Measurements from ENCODE around the gene CNPY1.

GRCh38 chr7:155508376-155509358, 37.7 kb downstream of the CNPY1 start:
- TF ChIP-seq, protein P1, sequence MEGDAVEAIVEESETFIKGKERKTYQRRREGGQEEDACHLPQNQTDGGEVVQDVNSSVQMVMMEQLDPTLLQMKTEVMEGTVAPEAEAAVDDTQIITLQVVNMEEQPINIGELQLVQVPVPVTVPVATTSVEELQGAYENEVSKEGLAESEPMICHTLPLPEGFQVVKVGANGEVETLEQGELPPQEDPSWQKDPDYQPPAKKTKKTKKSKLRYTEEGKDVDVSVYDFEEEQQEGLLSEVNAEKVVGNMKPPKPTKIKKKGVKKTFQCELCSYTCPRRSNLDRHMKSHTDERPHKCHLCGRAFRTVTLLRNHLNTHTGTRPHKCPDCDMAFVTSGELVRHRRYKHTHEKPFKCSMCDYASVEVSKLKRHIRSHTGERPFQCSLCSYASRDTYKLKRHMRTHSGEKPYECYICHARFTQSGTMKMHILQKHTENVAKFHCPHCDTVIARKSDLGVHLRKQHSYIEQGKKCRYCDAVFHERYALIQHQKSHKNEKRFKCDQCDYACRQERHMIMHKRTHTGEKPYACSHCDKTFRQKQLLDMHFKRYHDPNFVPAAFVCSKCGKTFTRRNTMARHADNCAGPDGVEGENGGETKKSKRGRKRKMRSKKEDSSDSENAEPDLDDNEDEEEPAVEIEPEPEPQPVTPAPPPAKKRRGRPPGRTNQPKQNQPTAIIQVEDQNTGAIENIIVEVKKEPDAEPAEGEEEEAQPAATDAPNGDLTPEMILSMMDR (IDR thresholded peaks at IDR 0.05 in 4 of 5, conservative IDR thresholded peaks at IDR 0.05 in 1 of 5), result no peak
- no peak for TF ChIP-seq POLR2A (IDR thresholded peaks at IDR 0.05)

Data from gastrocnemius medialis (tissue), 4 donors.